ENCODE results near the gene SRSF6.

SRSF6 gene

GRCh38 chr20:43472671-43473380, 15.1 kb downstream of the SRSF6 start:
- no peak overlapping the region for H3K27ac ChIP-seq
- POLR2A ChIA-PET (ENCODE audit: low non-redundant PET) = no interaction called here
- TF ChIP-seq CTCF (conservative IDR thresholded peaks at IDR 0.05; ENCODE audit: low read depth) = no peak
- CTCF ChIA-PET = no interaction called here
- DNase-seq (ENCODE audit: low spot score) = no peak

GRCh38 chr20:43473381-43473704, 15.6 kb downstream of the SRSF6 start:
- DNase-seq (ENCODE audit: low spot score) = no peak
- TF ChIP-seq CTCF (conservative IDR thresholded peaks at IDR 0.05; ENCODE audit: low read depth) = no peak
- H3K27ac ChIP-seq = no peak overlapping the region
- ChIA-PET CTCF (no interaction called here), POLR2A (ENCODE audit: low non-redundant PET) (no interaction called here)

- no peak overlapping the region for H3K27ac ChIP-seq
- POLR2A ChIA-PET (ENCODE audit: low non-redundant PET) = no interaction called here
- DNase-seq (ENCODE audit: low spot score) = no peak
- no peak for TF ChIP-seq CTCF (conservative IDR thresholded peaks at IDR 0.05; ENCODE audit: low read depth)
- CTCF ChIA-PET = no interaction called here
These were observed 19.5 kb downstream of the SRSF6 start for GRCh38 chr20:43477193-43477592.

- H3K27ac ChIP-seq = no peak overlapping the region
- ChIA-PET CTCF (interaction anchor here (0.6 kb wide), 1 partner anchor 214 kb away, joined by 3 read pairs; no protein-coding TSS in a partner anchor), POLR2A (ENCODE audit: low non-redundant PET) (no interaction called here)
- DNase-seq (ENCODE audit: low spot score) = no peak
- TF ChIP-seq CTCF (conservative IDR thresholded peaks at IDR 0.05; ENCODE audit: low read depth) = no peak
These were observed 19.9 kb downstream of the SRSF6 start for GRCh38 chr20:43477619-43478018.

- DNase-seq (ENCODE audit: low spot score) = no peak
- TF ChIP-seq CTCF (conservative IDR thresholded peaks at IDR 0.05; ENCODE audit: low read depth) = no peak
- POLR2A ChIA-PET (ENCODE audit: low non-redundant PET) = no interaction called here
- CTCF ChIA-PET = interaction anchor here (0.6 to 1.3 kb wide), 4 partner anchors 12 to 114 kb away, joined by 3 to 4 read pairs (median 4); no protein-coding TSS in a partner anchor
- H3K27ac ChIP-seq = no peak overlapping the region
These were observed 32.3 kb downstream of the SRSF6 start for GRCh38 chr20:43490038-43490437.

GRCh38 chr20:43492101-43492500, 34.4 kb downstream of the SRSF6 start:
- ChIA-PET POLR2A (ENCODE audit: low non-redundant PET) (interaction anchor here (1.3 kb wide), 1 partner anchor 22 kb away, joined by 3 read pairs; no protein-coding TSS in a partner anchor), CTCF (interaction anchor here (0.6 to 1.5 kb wide), 3 partner anchors 11 to 170 kb away, joined by 3 to 5 read pairs (median 4); no protein-coding TSS in a partner anchor)
- DNase-seq (ENCODE audit: low spot score) = peak; percentile 93
- peak overlapping the region; percentile 61 for H3K27ac ChIP-seq
- TF ChIP-seq CTCF (conservative IDR thresholded peaks at IDR 0.05; ENCODE audit: low read depth) = no peak
